ENCODE data around the gene CACNA2D3.

DNA sequence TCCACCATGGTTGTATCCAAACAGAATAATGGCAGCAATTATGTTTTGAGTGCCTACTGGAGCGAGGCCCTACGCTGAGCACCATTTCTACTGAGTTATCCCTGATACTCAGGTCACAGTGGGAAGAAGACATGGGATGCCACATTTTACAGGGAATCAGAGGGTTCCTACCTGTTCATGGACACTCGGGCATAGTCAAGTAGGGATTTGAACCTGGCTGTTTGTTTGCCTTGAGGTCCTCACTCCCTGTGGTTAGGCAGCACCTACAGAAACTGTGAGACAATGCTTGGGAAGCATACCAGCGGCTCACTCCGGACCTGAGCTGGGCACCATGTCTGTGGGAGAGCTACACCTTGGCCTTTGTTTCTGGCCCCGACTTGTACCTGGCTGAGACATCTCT lies 415.2 kb downstream of the CACNA2D3 start:
- TF ChIP-seq, protein P1, sequence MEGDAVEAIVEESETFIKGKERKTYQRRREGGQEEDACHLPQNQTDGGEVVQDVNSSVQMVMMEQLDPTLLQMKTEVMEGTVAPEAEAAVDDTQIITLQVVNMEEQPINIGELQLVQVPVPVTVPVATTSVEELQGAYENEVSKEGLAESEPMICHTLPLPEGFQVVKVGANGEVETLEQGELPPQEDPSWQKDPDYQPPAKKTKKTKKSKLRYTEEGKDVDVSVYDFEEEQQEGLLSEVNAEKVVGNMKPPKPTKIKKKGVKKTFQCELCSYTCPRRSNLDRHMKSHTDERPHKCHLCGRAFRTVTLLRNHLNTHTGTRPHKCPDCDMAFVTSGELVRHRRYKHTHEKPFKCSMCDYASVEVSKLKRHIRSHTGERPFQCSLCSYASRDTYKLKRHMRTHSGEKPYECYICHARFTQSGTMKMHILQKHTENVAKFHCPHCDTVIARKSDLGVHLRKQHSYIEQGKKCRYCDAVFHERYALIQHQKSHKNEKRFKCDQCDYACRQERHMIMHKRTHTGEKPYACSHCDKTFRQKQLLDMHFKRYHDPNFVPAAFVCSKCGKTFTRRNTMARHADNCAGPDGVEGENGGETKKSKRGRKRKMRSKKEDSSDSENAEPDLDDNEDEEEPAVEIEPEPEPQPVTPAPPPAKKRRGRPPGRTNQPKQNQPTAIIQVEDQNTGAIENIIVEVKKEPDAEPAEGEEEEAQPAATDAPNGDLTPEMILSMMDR (IDR thresholded peaks at IDR 0.05), result no peak
- TF ChIP-seq ZFX (IDR thresholded peaks at IDR 0.05; ENCODE audit: borderline replicate concordance), result no peak
